ENCODE measurements around the gene TMEM207. TPM values are rescaled to one million over a fixed set of nuclear protein-coding genes. Genes with fewer than 3 reads are reported as not detected.

The TMEM207 gene
- total RNA-seq, 1 experiment from 2014 or later = not detected

- Histone ChIP-seq H2AFZ (ENCODE audit: low read depth, low read length, poor library complexity, severe bottlenecking) (peak overlapping the region; percentile 99), H3K4me1 (ENCODE audit: control insufficient read depth in 1 of 2, insufficient read depth in 2 of 2, low read length in 2 of 2) (peaks cover 0 to 6% of the 10 kb centered on the region in 2 experiments; a peak in 1 of 4 replicates), H3K4me3 (replicated peaks in 1 of 2; ENCODE audit: low read depth in 1 of 2, low read length in 2 of 2) (peak overlapping the region in 1 of 2 experiments; percentile 17; a peak in 2 of 4 replicates), H3K27me3 (ENCODE audit: insufficient read depth, low read length) (no peaks in the 10 kb centered on the region), H3K9me3 (ENCODE audit: control insufficient read depth in 1 of 2, insufficient read depth in 1 of 2, low read depth in 1 of 2, low read length in 2 of 2) (no peaks in the 10 kb centered on the region), H3K27ac (ENCODE audit: low read depth, low read length) (no peak overlapping the region), H4K20me1 (ENCODE audit: insufficient read depth) (no peaks in the 10 kb centered on the region), H3K36me3 (ENCODE audit: control insufficient read depth in 1 of 2, insufficient read depth in 2 of 2, low read length in 2 of 2) (no peaks in the 10 kb centered on the region), H3K9me2 (ENCODE audit: insufficient read depth) (no peaks in the 10 kb centered on the region), H3K79me2 (ENCODE audit: insufficient read depth, low read length) (no peaks in the 10 kb centered on the region), H3K4me2 (ENCODE audit: low read length) (peak overlapping the region; percentile 26), H3K9ac (ENCODE audit: low read length) (no peak overlapping the region)
- ChIA-PET RAD21 (ENCODE audit: low non-redundant PET in 1 of 2, low total read pairs in 2 of 2, uncharacterized antibody in 2 of 2, unreplicated experiment in 2 of 2) (interaction anchor here in 1 of 2 experiments (0.6 kb wide), 1 partner anchor 189 kb away, joined by 3 read pairs; no protein-coding TSS in a partner anchor), POLR2A (interaction anchor here (0.7 to 1.2 kb wide), 3 partner anchors 34 to 260 kb away, joined by 3 read pairs; no protein-coding TSS in a partner anchor), CTCF (interaction anchor here (0.6 to 3.7 kb wide), 15 partner anchors 10 to 464 kb away, joined by 3 to 20 read pairs (median 6); partner anchors contain the start of gene CLDN1)
- BruUV-seq (replicated peaks) = TSS peak; percentile 100
- peak; percentile 78 for DNase-seq (ENCODE audit: low read depth, low spot score)
- ATAC-seq = peak; percentile 91
- intact Hi-C loops (cut with micrococcal nuclease) = loop anchor here (1.0 to 5.0 kb wide), 3 partner anchors 40 to 463 kb away; no protein-coding TSS in a partner anchor
- TF ChIP-seq SIN3A (IDR thresholded peaks at IDR 0.05; ENCODE audit: low read depth) (no peak), EGR1 (IDR thresholded peaks at IDR 0.05; ENCODE audit: low read depth) (peak; percentile 95), RAD21 (IDR thresholded peaks at IDR 0.05; ENCODE audit: low read depth) (peak; percentile 74), REST (IDR thresholded peaks at IDR 0.05; ENCODE audit: low read depth) (no peak), YY1 (IDR thresholded peaks at IDR 0.05; ENCODE audit: extremely low read depth, insufficient replicate concordance, low read depth, low read length) (peak; percentile 45), ELF1 (IDR thresholded peaks at IDR 0.05; ENCODE audit: borderline replicate concordance, low read depth) (no peak), MAX (IDR thresholded peaks at IDR 0.05) (no peak; the same call in 1 of the 2 replicates), FOSL1 (IDR thresholded peaks at IDR 0.05; ENCODE audit: low read depth) (no peak), CEBPB (IDR thresholded peaks at IDR 0.05; ENCODE audit: low read depth) (peak; percentile 74), SRF (IDR thresholded peaks at IDR 0.05; ENCODE audit: low read depth) (no peak), TCF7L2 (IDR thresholded peaks at IDR 0.05; ENCODE audit: borderline replicate concordance, extremely low read depth, insufficient read depth, insufficient read length) (no peak), CBX3 (IDR thresholded peaks at IDR 0.05; ENCODE audit: low read depth) (peak; percentile 96), SP1 (IDR thresholded peaks at IDR 0.05; ENCODE audit: low read depth) (peak; percentile 29; the same call in 1 of the 2 replicates), JUND (IDR thresholded peaks at IDR 0.05) (no peak)
- TF ChIP-seq, protein P1, sequence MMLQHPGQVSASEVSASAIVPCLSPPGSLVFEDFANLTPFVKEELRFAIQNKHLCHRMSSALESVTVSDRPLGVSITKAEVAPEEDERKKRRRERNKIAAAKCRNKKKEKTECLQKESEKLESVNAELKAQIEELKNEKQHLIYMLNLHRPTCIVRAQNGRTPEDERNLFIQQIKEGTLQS (IDR thresholded peaks at IDR 0.05) = peak; percentile 84; the same call in 1 of the 2 replicates
- TF ChIP-seq, protein P2, sequence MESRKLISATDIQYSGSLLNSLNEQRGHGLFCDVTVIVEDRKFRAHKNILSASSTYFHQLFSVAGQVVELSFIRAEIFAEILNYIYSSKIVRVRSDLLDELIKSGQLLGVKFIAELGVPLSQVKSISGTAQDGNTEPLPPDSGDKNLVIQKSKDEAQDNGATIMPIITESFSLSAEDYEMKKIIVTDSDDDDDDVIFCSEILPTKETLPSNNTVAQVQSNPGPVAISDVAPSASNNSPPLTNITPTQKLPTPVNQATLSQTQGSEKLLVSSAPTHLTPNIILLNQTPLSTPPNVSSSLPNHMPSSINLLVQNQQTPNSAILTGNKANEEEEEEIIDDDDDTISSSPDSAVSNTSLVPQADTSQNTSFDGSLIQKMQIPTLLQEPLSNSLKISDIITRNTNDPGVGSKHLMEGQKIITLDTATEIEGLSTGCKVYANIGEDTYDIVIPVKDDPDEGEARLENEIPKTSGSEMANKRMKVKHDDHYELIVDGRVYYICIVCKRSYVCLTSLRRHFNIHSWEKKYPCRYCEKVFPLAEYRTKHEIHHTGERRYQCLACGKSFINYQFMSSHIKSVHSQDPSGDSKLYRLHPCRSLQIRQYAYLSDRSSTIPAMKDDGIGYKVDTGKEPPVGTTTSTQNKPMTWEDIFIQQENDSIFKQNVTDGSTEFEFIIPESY (IDR thresholded peaks at IDR 0.05; ENCODE audit: extremely low read depth, insufficient replicate concordance, low read length) = no peak
Observed at GRCh38 chr3:190424478-190425439, 24.9 kb downstream of the TMEM207 start.

Data from HCT116 (cell line).